Stimulated activated CD4-positive, alpha-beta T cell treated with anti-CD3 and anti-CD28 coated beads, Interleukin-2, amount 100 ng/mL, for 24 hours (primary cell): ENCODE data around the gene MTARC2.

ENCODE experiments used
- DNase-seq, 2 donors: peaks; one replicate each; pipeline ENCODE4 v3.0.0-alpha.2; 2020

Gene MTARC2

DNA sequence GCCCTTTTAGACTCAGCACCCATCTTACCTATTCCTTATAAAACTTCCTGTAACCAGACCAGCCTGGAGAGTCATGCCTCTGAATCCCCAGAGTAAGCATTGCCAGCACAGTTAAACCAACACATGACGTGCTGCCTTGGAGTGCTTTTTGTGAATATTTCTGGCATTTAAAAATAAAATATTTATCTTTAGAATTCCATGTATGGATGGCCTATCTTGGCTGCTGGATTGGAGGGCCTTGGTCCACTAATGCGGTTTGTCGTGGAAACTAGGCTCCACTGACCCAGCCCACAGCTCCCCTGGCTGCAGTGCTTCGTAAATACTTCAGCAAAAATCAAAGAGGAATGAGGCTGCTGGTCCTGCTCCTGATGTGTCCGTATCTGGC, 56.1 kb downstream of the MTARC2 start:
- no peak for DNase-seq

DNA sequence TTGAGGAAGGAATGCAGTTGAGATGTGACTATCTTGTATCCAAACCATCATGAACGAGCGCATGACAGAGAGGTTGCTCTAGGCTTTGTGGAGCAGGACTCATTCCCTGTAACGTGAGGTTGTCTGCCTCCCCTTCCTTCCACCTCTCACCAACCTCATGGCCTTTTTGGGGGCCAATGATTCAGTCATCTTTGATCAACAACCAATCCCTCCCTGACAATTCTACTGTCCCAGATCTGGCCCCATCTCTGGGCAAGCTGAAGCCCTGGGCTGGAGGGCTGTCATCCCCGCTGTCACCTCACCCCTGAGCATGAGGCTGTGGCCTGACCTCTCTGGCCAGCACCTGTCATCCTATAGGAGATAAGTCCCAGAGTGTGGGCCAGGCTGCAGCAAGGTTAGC, 58.3 kb downstream of the MTARC2 start:
- no peak for DNase-seq

DNA sequence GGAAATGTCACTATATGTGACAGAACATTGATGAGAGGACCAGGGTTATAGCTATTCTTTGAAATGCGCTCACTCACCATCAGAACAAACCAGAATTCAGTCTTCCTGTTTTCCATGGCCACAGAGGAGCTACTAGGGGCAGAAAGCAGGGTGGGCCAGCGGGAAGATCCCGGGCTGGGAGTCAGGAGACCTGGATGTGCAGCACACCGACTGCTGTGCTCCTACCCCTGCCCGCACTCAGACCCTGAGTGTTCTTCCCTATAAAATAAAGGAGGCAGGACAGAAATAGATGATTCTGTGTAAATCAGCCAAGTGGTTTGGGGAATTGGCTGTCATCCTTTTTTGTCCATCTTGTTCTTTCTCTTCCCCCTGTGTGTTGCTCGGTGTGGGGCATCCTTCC, 59.6 kb downstream of the MTARC2 start:
- no peak for DNase-seq

DNA sequence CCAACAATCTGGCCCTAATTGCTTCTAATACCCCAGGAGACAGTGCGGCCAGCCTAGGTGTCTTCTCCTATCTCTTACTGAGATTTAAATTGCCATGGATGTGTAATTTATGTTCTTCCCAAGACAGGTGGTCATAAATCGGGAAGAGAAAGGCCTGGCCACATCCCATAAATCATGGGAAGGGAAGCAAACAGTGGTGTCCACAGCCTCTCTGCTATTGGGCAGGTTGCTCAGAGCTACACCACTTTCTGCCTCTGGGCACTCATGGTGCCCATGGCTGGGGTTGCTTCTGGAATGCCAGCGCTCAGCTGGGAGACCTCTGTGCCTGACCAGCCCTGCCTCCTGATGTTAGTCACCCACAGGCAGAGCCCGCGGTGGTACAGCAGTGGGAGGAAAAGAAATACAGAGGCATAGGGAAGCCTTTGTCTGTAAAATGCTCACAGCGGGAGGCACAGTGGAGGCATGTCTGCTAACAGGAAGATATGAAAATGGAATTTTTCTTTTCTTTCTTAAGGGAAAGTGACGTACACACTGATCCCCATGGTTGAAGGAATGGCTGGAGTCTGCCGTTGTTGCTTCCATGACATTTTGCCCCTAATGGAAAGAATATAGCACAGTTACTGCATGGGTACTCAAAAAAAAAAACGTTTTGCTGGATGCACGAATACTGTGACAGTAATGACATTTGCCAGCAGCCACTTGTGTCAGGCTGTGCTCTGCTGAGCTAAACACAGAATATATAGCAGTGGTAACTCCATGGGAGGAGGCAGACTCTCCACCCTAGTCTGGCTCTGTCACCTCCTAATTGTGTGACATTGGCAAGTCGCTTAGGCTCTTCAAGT, 60.4 kb downstream of the MTARC2 start:
- DNase-seq = no peak

DNA sequence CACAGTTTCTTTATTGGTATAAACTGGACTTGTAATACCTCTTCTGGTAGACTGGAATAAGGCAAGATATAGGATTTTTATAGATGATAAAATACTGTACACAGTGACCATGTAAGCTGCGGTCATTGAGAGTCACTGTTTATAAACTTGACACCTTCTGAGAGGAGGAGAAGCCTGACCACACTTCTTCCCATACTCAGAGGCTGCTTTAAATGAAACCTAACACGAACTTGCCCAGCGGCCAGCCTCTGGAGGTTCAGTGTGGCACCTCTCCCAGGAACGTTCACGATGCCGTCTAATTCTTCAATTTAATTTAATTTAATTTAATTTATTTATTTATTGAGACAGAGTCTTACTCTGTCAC, 61.0 kb downstream of the MTARC2 start:
- no peak for DNase-seq

DNA sequence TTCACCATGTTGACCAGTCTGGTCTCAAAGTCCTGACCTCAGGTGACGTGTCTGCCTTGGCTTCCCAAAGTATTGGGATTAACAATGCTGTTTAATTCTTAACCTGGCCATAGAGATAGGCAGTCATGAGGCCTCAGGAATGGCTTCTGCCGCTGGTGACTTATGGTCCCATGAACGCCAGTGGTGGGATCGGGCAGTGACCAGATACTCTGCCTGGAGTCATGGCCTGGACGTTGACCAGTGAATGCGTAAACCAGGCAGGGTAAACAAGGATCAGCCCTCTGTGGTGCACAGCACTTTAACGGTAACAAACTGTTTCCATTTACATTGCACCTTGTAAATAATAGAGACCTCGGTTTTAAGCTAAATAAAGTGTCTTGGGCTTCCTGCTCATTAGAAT, 61.6 kb downstream of the MTARC2 start:
- DNase-seq = no peak

DNA sequence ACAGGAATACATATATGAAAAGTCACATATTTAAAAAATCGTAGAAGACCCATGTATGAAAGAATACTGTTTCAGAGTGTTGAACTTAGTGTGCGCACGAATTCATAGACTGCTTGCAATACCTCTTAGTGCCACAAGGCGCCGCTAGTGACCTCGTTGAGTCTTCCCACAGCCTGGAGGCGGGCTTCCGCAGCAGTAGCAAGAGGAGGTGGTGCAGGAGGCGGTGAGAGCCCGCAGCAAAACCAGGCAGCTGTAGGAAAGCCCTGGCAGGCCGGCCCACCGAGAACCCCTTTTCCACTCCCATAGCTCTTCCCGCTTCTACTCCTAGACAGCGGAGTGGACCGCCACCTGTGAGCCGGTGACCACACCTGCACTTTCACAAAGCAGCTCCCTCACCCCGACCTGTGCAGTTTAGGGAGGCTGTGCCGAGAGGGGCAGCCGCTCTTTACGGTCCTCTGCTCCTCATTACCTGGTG, 62.1 kb downstream of the MTARC2 start:
- DNase-seq = peak; percentile 69 to 75

DNA sequence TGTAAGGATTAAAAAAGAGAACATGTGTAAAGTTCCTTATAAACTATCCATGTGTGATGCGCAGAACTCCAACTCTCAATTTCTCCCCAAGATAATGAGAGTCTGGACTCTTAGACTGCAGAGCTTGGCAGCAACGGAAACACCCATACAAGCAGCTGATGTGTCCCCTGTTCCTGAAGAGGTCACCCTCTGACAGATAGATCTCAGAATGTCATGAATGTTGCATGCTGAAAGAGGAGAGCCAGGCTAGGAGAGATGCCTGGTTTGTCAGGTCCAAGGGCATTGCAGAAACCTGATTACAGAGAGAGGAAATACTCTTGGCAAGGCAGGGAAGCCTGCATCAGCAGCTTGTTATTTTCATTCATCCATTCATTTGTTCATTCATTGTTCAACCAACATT, 62.8 kb downstream of the MTARC2 start:
- no peak for DNase-seq

DNA sequence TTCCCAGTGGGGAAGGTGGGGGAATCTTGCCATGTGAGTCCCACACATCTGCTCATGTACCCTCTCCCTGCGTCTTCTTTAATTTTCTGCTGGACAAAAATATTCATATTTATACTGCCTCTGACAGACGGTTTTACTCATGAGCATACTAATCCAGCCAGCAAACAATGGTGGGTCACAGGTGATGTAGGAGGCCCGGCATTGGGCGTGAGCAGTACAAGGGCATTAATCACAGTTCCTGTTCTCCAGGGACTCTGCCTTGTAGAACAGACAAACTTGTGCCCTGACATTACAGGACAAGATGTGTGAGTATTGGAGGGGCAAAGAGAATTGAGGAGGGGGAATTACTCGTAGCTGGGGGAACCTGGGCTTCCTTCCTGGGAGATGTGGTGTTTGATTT, 63.6 kb downstream of the MTARC2 start:
- no peak for DNase-seq

DNA sequence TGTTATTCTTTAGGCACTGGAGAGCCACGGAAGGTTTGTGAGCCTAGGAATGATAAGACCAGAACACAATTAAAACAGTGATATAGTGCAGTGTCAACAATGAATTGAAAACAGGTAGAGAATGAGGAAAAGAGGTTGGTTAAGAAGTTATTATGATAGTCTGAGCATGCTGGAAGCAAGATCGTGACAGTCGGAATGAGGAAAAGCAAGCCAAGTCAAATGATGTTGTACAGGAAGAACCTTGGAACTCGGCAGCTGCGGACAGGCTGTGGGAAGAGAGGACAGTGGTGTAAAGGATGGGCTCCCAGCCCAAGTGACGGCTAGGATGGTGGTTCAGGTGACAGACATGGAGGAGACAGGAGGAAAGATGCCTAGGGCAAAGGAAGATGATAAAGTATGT, 64.2 kb downstream of the MTARC2 start:
- no peak for DNase-seq

DNA sequence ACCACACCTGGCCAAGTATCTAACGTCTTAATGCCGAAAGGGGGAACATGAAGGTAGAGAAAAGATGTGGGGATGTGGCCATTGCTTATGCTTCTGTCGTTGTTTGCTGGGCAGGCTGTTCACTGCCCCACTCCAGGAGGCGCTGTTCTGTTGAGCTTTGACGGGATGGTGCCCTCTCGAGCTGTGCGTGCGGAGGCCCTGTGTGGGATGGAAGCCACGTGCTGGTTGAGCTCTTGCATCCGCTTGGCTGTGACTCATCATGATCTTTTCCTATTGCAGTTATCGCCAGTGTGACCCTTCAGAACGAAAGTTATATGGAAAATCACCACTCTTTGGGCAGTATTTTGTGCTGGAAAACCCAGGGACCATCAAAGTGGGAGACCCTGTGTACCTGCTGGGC, 64.9 kb downstream of the MTARC2 start:
- DNase-seq = no peak

DNA sequence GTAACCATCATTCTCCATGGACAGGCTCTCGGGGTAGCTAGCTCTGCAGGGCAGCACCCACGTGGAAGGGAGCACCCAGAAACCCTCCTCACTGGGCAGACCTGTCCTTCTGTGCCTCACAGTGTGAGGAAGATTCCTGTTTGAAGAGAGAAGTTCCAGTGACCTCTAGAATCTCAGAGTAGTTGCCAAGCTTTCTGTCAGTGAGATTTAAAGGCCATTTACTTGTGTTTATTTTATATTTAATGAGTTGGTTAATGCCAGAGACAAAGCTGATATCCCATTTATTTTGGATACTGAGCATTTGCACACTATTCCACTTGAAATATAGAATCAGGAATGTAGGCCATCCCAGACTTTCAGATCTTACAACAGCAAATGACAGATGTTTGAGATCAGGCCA, 67.3 kb downstream of the MTARC2 start:
- DNase-seq = no peak

DNA sequence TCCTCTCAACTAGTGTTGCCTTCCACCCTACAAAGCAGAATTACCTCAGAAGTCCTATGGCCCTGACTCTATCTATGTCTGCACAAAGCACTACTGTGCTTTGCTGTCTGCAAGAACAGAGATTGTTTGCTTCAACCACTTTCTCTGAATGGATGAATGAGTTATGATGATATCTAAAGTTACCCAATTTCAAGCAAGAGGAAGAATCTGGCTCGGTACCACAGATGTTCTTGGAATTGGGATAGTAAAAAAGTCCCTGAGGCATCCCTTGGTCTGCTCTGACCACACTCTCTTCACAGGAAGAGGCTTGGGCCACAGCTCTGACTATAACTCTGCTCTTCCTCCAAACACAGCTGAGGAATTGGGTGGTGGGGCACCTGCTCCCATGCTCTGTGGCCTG, 69.8 kb downstream of the MTARC2 start:
- no peak for DNase-seq

DNA sequence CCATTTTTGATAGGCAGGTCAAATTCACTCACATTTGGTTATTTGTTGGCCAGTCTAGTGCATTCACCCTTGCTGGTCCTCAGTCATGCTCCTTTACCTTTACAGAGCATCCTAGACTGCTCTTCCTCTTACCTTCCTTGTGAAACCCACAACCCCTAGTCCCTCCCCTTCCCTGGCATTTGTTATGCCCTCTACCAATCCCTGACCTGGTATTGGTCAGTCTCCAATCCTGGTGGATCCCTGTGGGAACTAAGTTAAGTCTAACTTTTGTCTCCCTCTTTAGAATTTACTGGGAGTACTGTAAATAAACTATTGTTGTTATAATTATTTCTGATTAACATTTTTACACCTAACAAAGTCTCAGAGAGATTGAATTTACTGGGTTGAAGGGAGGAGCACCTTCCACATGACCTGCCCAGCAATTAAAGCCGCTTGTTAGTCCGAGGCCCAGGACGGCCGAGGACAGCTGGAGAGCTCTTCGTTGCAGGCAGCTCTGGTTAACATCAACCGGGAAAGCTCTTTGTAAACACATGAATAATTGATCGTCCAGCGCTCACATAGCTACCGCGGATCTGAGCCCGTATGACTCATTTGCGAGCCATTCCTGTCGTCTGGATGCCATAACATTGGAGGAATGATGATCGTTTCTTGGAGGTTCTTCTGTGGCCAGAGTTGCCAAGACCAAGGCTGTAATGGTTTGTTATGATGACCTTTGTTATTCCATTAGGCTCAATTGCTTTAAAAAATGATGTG, 70.5 kb downstream of the MTARC2 start:
- DNase-seq = no peak

DNA sequence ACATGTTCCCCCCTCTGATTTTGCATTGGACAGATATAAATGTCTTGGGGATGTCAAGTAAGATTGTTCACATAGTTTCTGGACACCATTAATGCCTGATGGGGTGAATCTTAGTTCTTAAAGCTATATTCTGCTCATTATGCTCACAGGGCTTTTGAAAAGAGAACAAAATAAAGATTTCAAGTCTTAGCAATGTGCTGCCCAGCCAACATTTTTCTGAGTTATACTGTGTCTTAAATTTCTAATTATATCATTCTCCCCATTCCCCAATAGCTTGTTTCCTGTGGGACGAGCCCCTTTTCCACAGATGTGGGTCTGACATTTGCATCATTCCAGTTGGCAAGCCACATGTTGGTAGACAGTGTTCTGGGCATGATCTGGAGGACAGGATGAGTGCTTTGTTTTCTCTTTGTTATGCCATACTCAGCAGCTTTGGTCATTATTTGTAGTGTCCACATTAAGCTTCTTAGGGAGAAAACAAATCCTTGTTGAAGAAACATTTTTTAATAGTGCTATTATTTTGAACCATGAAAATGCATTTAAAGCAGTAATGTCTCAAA, 71.4 kb downstream of the MTARC2 start:
- DNase-seq = no peak

DNA sequence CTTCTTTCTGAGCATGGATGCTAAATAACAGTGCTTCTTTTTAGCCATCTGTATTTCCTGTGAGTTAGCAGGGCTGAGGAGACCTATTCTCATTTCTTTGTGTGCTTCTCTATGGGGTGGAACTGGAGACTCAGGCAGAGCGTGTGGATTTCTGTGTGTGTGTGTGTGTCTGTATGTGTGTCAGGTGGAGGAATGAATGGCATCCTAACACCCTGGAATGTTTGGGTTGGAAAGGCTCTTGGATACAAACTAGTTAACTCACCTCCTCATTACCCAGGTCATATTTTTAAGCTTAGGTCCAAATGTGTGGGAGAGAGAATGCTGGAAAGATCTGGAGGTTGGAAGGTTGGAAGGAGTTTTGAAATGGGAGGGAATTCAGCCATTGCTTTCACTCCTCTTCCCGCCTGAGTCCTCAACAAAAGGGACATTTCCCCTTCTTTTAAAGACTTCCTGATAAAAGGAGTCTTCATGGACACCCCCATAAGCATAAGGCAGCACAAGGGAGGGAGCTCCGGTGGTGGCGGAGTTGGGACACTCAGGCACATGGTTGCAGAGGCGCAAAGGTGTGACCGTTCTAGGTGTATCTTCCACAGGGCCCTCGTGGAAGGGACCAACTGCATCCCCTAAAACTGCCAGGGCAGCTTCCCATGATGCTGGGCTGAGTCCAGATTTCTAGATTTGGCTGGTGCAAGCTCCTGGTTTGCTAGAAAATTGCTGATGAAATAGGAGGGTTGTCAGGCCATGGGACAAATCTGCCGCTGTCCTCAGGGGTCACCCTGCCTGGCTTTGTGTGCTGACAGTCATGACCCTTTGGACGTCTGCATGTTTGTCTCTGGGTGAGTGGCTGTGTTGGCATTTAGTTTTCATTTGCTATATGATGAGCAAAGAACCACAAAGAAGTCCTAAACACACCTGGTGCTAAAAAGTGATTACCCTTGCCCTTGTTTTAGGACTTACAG, 76.2 kb downstream of the MTARC2 start:
- DNase-seq = no peak

DNA sequence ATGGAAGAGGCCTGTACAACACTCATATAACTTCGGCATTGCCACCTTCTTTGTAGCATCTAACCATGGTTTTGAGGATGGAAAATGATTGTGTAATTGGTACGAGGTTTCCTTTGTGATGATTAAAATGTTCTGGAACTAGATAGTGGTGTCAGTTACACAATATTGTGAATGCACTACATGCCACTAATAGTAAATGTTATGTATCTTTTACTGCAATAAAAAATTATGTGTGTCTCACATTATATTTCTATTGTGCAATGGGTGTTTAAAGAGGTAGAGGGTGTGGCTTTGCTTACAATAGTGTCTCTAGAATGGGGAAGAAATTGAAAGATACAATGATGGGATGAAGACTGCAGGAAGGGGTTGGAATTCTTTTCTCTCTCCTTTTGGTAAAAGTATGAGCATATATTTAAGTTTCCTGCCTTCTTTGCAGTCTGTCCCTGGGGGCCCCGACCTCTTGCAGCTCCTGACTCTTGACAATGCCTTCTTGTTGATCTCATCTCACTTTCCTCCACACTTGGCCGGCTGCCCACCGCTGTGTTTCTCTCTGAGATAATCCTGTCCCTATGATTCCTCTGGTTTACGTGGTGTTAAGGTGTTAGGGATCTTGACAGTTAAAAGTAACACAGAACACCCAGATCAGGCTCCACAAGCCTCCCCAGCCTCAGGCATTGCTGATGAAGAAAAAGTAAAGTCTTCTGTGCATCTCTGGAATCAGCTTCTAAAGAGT, 77.9 kb downstream of the MTARC2 start:
- no peak for DNase-seq

DNA sequence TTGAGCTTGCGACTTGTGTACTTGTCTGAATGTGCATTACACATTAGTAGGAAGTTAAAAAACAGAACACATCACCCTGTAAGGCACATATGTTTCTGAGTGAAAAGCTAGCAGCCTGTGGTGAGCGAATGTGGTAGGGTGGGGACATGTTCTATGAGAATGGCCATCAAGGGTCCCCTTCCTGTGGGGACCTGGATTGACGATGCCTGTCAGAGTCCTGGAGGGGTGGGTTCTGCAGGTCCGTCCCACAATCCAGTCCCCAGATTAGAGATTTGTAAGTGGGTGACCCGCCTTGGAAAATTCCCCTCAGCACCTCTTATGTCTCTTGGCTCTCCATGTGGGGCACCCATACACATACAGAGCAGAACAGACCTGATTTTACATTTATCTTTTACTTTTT, 78.6 kb downstream of the MTARC2 start:
- no peak for DNase-seq

DNA sequence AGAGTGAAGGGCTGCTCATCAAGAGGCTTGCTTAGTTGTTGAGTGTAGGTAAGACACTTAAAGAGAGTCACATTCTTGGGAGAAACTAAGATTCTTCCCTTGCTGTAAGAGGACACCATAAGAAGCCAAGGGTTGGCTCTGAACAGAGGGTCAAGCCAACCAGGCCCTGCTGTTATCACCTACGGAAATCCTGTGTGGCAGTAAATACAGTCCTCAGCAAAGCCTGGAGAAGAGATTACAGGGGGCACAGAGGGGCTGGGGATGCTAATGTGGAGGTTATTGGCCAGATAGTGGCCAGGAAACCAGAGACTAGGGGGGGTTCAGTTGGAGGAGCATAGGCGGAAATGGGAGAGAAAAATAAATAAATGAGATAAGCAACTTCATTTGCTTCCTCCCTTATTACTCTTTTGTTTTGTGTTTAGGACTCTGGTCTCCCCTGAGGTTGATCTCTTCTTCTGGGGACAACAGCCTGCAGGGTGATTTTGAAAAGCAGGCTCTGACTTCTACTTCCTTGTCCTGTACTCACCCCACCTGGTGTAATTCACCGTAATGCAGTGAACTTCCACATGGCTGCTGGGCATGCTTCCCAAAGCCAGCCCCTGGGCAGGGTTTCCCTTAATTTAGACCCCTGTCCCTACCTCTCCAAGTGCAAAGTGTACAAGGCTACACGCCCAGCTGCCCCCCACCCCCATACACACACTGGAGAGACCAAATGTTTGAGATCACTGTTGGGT, 79.5 kb downstream of the MTARC2 start:
- no peak for DNase-seq

DNA sequence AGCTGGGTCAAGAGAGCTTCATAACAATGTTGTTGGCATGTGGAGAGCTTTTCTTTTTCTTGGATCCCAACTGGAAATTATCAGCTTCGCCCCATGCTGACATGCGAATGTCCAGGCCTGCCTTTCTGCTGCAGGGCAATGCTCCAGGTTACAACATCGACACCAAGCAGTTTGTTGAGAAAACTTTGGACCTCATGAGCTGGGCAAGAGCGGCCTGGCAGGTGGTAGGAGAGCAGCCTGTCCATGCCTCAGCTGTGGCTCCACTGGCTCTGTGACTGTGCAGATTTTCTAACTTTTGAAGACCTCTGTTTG, 80.0 kb downstream of the MTARC2 start:
- DNase-seq = no peak

DNA sequence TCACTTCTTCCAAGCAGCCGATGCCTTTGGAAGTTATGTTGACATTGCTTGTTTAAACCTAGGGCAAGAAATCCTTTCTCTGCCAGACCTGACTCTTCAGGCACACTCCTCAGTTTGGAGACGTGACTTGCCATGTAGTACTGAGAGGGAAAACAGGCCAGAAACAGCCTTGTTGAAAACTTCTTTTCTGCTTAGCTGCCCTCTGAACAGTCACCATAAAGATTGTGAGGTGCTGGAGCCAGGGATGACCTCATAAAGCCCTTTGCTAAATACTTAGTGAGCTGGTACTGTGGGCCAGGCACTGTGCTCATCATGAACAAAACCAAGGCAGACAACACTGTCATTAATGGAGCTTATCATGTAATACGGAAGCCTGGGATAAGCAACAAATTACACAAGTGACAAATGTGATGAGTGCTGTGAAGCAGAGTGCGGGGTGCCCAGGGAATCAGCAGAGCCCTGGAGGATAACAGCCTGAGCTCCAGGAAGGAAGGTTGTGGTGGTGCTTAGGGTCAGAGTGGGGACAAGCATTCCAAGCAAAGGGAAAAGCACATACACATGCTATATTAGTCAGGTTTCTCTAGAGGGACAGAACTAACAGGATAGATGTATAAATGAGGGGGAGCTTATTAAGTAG, 80.9 kb downstream of the MTARC2 start:
- no peak for DNase-seq
